ENCODE data around the gene SCN4B. TPM values are rescaled to one million over a fixed set of nuclear protein-coding genes. Genes with fewer than 3 reads are reported as not detected.
A peak's percentile ranks its signal among the peaks of the same experiment; 100 is the strongest.

Gene SCN4B
- total RNA-seq, 2 experiments from 2014 or later, result not detected

DNA sequence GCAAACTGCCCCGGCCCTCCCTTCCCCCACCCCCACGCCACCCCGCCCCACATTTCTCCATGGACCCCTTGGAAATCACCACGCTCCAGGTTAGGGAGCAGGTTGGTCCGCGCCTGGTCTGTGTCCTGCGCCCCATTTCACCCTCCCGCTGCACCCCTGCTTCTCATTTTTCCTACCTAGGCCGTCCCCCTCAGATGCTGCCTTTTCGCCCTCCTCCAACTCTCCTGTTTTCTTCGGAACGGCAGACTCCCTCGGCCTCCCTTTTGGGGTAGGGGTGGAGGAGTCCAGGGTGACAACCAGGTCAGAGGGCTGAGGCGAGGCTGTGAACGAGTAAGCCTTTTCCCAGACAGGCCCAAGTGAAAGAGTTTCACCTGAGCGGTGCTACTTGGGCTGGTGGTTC is 893 bp upstream of the SCN4B start:
- Mint-ChIP-seq H3K27me3 (peaks cover 81% of the 10 kb centered on the region), H3K9me3 (no peaks in the 10 kb centered on the region), H3K4me1 (ENCODE audit: low read depth) (peaks cover 16% of the 10 kb centered on the region), H3K27ac (no peak overlapping the region), H3K36me3 (ENCODE audit: low read depth) (no peaks in the 10 kb centered on the region), H3K4me3 (peak overlapping the region; percentile 21)
- Histone ChIP-seq H3K27me3 (ENCODE audit: control insufficient read depth in 1 of 2, insufficient read depth in 2 of 2, low read length in 2 of 2) (peaks cover 66 to 74% of the 10 kb centered on the region in 2 experiments), H3K4me3 (ENCODE audit: low read length) (no peak overlapping the region), H3K27ac (ENCODE audit: low read depth in 1 of 2, low read length in 2 of 2) (no peak overlapping the region), H3K36me3 (ENCODE audit: insufficient read depth, low read length) (no peaks in the 10 kb centered on the region), H3K9me3 (ENCODE audit: control insufficient read depth in 1 of 2, insufficient read depth in 1 of 2, low read length in 2 of 2) (peaks cover 0 to 14% of the 10 kb centered on the region in 2 experiments), H3K4me1 (ENCODE audit: insufficient read depth, low read length) (peaks cover 24% of the 10 kb centered on the region)
- ChIA-PET POLR2A (no interaction called here), CTCF (no interaction called here)
- DNase-seq (no peak), ATAC-seq (ENCODE audit: poor library complexity) (no peak)
- TF ChIP-seq, protein P1, sequence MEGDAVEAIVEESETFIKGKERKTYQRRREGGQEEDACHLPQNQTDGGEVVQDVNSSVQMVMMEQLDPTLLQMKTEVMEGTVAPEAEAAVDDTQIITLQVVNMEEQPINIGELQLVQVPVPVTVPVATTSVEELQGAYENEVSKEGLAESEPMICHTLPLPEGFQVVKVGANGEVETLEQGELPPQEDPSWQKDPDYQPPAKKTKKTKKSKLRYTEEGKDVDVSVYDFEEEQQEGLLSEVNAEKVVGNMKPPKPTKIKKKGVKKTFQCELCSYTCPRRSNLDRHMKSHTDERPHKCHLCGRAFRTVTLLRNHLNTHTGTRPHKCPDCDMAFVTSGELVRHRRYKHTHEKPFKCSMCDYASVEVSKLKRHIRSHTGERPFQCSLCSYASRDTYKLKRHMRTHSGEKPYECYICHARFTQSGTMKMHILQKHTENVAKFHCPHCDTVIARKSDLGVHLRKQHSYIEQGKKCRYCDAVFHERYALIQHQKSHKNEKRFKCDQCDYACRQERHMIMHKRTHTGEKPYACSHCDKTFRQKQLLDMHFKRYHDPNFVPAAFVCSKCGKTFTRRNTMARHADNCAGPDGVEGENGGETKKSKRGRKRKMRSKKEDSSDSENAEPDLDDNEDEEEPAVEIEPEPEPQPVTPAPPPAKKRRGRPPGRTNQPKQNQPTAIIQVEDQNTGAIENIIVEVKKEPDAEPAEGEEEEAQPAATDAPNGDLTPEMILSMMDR (IDR thresholded peaks at IDR 0.05), result no peak
- intact Hi-C loops (cut with DNase I, micrococcal nuclease), result no loop called here

DNA sequence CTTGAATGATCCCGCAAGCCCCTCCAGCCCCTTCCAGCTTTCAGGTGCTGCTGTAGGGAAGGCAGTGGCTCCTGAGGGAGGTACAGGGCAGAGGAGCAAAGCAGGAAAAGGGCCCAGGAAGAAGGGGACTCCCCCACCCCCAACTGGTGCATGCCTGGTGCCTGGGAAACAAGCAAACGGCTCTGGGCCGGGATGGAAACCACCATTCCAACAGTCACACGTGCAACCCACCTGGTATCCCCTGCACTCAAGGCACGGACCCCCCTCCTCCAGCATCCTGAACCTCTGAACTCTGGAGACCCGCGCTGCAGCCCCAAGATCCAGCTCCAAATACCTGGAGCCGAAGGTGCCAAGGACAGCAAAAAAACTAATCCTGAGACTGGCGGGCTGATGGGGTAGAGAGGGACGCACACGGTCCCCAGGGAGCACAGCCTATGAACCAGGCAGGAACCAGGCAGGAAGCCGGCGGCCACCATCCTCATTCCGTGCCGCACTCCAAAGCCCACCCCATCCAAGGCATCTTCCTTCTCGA is 537 bp downstream of the SCN4B start:
- CTCF ChIA-PET, result no interaction called here
- peaks cover 14% of the 10 kb centered on the region for H3K4me1 Mint-ChIP-seq (ENCODE audit: low read depth)
- intact Hi-C loops (cut with DNase I, micrococcal nuclease), result no loop called here
- H3K4me1 ChIP-seq (ENCODE audit: insufficient read depth, low read length), result peaks cover 24% of the 10 kb centered on the region
- POLR2A ChIA-PET, result no interaction called here
- H3K9me3 ChIP-seq (ENCODE audit: control insufficient read depth in 1 of 2, insufficient read depth in 1 of 2, low read length in 2 of 2), result peaks cover 0 to 14% of the 10 kb centered on the region in 2 experiments
- no peaks in the 10 kb centered on the region for H3K9me3 Mint-ChIP-seq
- H3K36me3 ChIP-seq (ENCODE audit: insufficient read depth, low read length), result no peaks in the 10 kb centered on the region
- H3K27ac Mint-ChIP-seq, result no peak overlapping the region
- no peak overlapping the region for H3K4me3 Mint-ChIP-seq
- H3K27me3 Mint-ChIP-seq, result peaks cover 81% of the 10 kb centered on the region
- peaks cover 54 to 63% of the 10 kb centered on the region in 2 experiments for H3K27me3 ChIP-seq (ENCODE audit: control insufficient read depth in 1 of 2, insufficient read depth in 2 of 2, low read length in 2 of 2)
- TF ChIP-seq, protein P1 (IDR thresholded peaks at IDR 0.05), result no peak
- no peak for ATAC-seq (ENCODE audit: poor library complexity)
- H3K36me3 Mint-ChIP-seq (ENCODE audit: low read depth), result no peaks in the 10 kb centered on the region
- no peak overlapping the region for H3K27ac ChIP-seq (ENCODE audit: low read depth in 1 of 2, low read length in 2 of 2)
- no peak for DNase-seq
- H3K4me3 ChIP-seq (ENCODE audit: low read length), result peak overlapping the region; percentile 20

DNA sequence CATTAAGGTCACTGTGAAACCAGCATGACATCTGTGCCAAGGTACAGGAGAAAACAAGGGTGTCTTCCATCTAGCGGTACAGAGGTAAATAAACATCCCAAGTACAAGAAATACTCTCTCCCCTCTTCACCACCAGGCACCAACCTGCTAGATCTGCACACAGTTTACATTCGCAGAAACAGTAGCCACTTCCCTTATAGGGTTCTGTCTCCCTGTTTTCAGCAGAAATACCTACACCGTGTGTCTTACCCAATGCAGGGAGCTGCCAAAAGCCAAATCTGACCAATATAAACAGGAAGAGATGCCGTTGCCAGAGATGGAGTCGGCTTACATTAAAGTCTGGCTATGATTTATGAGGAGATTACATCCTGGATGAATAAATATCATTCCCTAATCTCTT is 1.2 kb downstream of the SCN4B start:
- ATAC-seq (ENCODE audit: poor library complexity), result no peak
- Histone ChIP-seq H3K4me1 (ENCODE audit: insufficient read depth, low read length) (peaks cover 18% of the 10 kb centered on the region), H3K36me3 (ENCODE audit: insufficient read depth, low read length) (no peaks in the 10 kb centered on the region), H3K27me3 (ENCODE audit: control insufficient read depth in 1 of 2, insufficient read depth in 2 of 2, low read length in 2 of 2) (peaks cover 47 to 62% of the 10 kb centered on the region in 2 experiments), H3K9me3 (ENCODE audit: control insufficient read depth in 1 of 2, insufficient read depth in 1 of 2, low read length in 2 of 2) (peaks cover 0 to 12% of the 10 kb centered on the region in 2 experiments), H3K4me3 (ENCODE audit: low read length) (no peak overlapping the region), H3K27ac (ENCODE audit: low read depth in 1 of 2, low read length in 2 of 2) (no peak overlapping the region)
- no peaks in the 10 kb centered on the region for H3K36me3 Mint-ChIP-seq (ENCODE audit: low read depth)
- no peak overlapping the region for H3K4me3 Mint-ChIP-seq
- TF ChIP-seq, protein P1 (IDR thresholded peaks at IDR 0.05), result no peak
- H3K27me3 Mint-ChIP-seq, result peaks cover 78% of the 10 kb centered on the region
- intact Hi-C loops (cut with DNase I, micrococcal nuclease), result no loop called here
- CTCF ChIA-PET, result no interaction called here
- POLR2A ChIA-PET, result no interaction called here
- no peak overlapping the region for H3K27ac Mint-ChIP-seq
- peaks cover 9% of the 10 kb centered on the region for H3K4me1 Mint-ChIP-seq (ENCODE audit: low read depth)
- DNase-seq, result no peak
- H3K9me3 Mint-ChIP-seq, result no peaks in the 10 kb centered on the region
